Transverse colon (tissue), 4 donors: Measurements from ENCODE around the gene DVL1. TPM values are rescaled to one million over a fixed set of nuclear protein-coding genes. Genes with fewer than 3 reads are reported as not detected.
A peak's percentile ranks its signal among the peaks of the same experiment; 100 is the strongest.

Experiments used
- DNase-seq: peaks from one replicate; pipeline ENCODE4 v3.0.0-alpha.2; 2019
- H3K27ac ChIP-seq, 4 donors: fragments of 200-600 bp; sonication (generic); 2 replicates each; pipeline ENCODE4 v1.5.1; 2016 to 2018; ENCODE audit warnings: inconsistent platforms in 4 of 4
- H3K27me3 ChIP-seq: fragments of 200-600 bp; sonication (generic); 2 replicates; pipeline ENCODE4 v1.5.1; 2017; ENCODE audit warnings: inconsistent platforms
- H3K36me3 ChIP-seq, 4 donors: fragments of 200-600 bp; sonication (generic); 2 replicates each; pipeline ENCODE4 v1.5.1; 2017 to 2019; ENCODE audit warnings: inconsistent platforms in 4 of 4
- H3K4me1 ChIP-seq, 4 donors: fragments of 200-600 bp; sonication (generic); 2 replicates each; pipeline ENCODE4 v1.5.1; 2017 to 2020; ENCODE audit warnings: inconsistent platforms in 4 of 4
- H3K4me3 ChIP-seq, 4 donors: fragments of 200-600 bp; sonication (generic); 1 replicate in 1 of 4; 2 replicates in 3 of 4; pipeline versions ENCODE4 v1.5.1 to v1.6.1; 2017 to 2019; ENCODE audit warnings: inconsistent platforms in 4 of 4
- H3K9me3 ChIP-seq, 2 donors: fragments of 200-600 bp; sonication (generic); 2 replicates each; pipeline ENCODE4 v1.5.1; 2017 to 2019; ENCODE audit warnings: inconsistent platforms in 2 of 2
- CTCF ChIP-seq, 5 experiments: fragments of 200-600 bp in 3 of 5; fragments of 450-650 bp in 2 of 5; sonication (generic) in 3 of 5; IDR thresholded peaks; 1 replicate in 2 of 5; 2 replicates in 3 of 5; pipeline ENCODE4 v1.5.1; 2016 to 2017; ENCODE audit warnings: antibody characterized with exemption in 5 of 5, inconsistent platforms in 3 of 5, mild to moderate bottlenecking in 2 of 5, moderate library complexity in 1 of 5
- EP300 ChIP-seq: sonication (generic); formaldehyde crosslinking; IDR thresholded peaks from one replicate; pipeline ENCODE4 v1.6.1; 2017; ENCODE audit warnings: antibody characterized with exemption, low read depth
- POLR2A ChIP-seq: fragments of 450-650 bp; IDR thresholded peaks from one replicate; pipeline ENCODE4 v1.6.1; 2016; ENCODE audit warnings: antibody characterized with exemption, mild to moderate bottlenecking, moderate library complexity
- POLR2AphosphoS5 ChIP-seq, 3 donors: sonication (generic); formaldehyde crosslinking; IDR thresholded peaks; one replicate each; pipeline ENCODE4 v1.6.1; 2016; ENCODE audit warnings: antibody characterized with exemption in 3 of 3
- WGBS, 2 donors: methylation state at CpG; one replicate each; pipeline ENCODE4 v1.1.5; 2018; ENCODE audit warnings: low coverage in 1 of 2; 5-methylcytosine and 5-hydroxymethylcytosine counted together
- in situ Hi-C, 4 donors: fragments of 200-750 bp; cut with MboI; loops; one replicate each; pipeline versions ENCODE4 v1.15.0 to v1.15.1; 2017; ENCODE audit warnings: low sequenced_read_pairs in 3 of 4, low pct_ligation_motif_present in 1 of 4, low pct_unique_long_range_greater_than_20kb in 1 of 4
- intact Hi-C: fragments of 100-400 bp; cut with DNase I; formaldehyde crosslinking; loops from one replicate; pipeline ENCODE4 v1.15.1; 2023; ENCODE audit warnings: low total_unique reads
- total RNA-seq, 4 donors: library from RNA; depleted of rRNA; stranded (reverse); fragments of >200 nt; gene quantifications; one replicate each; pipeline ENCODE4 v1.1.0, GENCODE V29; 2016

DVL1 gene
- total RNA-seq, 4 donors from 2014 or later: 103 to 182 (median 115) TPM

DNA sequence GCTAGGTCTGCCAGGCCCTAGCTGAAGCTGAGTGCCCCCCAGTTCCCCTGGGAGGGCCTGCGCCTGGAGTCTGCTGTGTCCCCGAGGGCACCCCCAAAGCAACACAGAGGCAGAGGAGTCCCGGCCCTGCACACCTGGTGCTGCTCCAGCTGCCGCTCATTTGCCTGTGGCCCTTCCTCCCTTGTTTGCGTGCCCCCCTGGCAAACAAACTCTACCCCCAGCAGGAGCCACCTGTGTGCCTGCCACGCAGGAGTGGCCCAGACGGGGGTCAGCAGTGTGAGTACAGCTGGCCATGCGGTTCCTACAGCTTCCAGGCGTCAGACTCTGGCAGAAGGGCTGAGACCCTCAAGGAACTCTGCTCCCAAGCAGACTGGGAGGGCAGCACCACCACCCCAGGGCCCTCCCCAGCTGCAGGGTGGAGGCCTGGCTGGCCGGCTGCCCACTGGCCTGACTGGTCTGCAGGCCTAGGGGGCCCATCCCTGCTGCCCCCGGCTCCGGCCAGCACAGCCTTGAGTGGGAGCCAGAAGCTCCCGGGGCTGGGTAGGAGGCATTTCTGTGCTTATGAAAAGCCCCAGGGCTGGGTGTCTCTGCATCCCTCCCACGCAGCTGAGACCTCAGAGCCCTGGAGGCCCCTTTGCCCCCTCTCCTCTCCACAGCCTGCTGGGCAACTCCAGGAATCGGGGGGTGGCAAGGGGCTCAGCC lies 18.7 kb downstream of the DVL1 start:
- Histone ChIP-seq H3K4me3 (no peak overlapping the region), H3K9me3 (no peaks in the 10 kb centered on the region), H3K27ac (peak overlapping the region; percentile 2 to 71 (median 26)), H3K27me3 (peaks cover 12% of the 10 kb centered on the region), H3K36me3 (peaks cover 0 to 6% (median 0%) of the 10 kb centered on the region in 4 donors), H3K4me1 (peaks cover 14 to 27% (median 24%) of the 10 kb centered on the region in 4 donors)
- DNase-seq: peak; percentile 61
- in situ Hi-C loops (no loop called here), intact Hi-C loops (no loop called here)
- WGBS, 2 donors: 56% methylated on average over 13 of the region's 15 CpGs; no CpG with 5 or more reads in 1 of the 2 donors
- no peak for TF ChIP-seq POLR2A
- TF ChIP-seq CTCF (IDR thresholded peaks at IDR 0.05): no peak
- peak in 1 of 3 donors; percentile 17 for TF ChIP-seq POLR2AphosphoS5 (IDR thresholded peaks at IDR 0.05)

DNA sequence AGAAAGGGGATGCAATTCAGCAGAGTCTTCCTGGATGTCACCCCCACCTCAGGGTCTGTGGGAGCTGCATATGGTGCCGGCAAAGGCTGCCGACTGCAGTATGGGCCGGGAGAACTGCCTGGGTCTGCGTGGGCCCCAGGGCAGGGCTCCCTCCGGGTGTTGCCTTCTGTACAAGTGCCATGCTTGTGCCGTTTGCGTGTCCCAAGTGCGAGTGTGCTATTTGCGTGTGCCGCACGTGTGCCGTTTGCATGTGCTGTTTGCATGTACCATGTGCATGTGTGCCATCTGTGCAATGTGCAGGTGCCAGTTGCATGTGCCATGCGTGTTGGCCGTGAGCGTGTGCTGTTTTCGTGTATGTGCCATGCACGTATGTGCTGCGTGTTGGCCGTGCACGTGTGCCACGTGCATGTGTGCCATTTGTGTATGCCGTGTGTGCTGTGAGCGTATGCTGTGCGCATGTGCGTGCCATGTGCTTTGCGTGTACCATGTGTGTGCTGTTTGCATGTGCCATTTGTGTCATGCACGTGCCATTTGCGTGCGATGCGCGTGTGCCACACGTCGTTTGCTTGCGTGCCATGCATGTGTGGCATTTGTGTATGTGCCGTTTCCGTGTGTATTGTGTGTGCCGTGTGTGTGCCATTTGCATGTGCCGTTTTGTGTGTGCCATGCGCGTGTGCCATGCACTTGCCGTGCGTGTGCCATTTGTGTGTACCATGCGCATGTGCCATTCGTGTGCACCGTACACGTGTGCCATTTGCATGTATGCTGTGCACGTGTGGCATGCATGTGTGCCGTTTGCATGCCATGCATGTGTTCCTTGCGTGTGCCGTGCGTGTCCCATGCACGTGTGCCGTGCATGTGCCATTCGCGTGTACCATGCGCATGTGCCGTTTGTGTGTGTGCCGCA lies 19.7 kb downstream of the DVL1 start:
- H3K27ac ChIP-seq: no peak overlapping the region
- no peaks in the 10 kb centered on the region for H3K9me3 ChIP-seq
- H3K4me3 ChIP-seq: no peak overlapping the region
- 93% methylated on average over 56 of the region's 58 CpGs; no CpG with 5 or more reads in 1 of the 2 donors for WGBS, 2 donors
- peaks cover 0 to 6% (median 0%) of the 10 kb centered on the region in 4 donors for H3K36me3 ChIP-seq
- TF ChIP-seq POLR2AphosphoS5 (IDR thresholded peaks at IDR 0.05) (peak in 2 of 3 donors; percentile 43 to 45), POLR2A (no peak), EP300 (no peak)
- intact Hi-C loops (no loop called here), in situ Hi-C loops (no loop called here)
- peaks cover 20 to 33% (median 30%) of the 10 kb centered on the region in 4 donors for H3K4me1 ChIP-seq
- no peak for DNase-seq
- H3K27me3 ChIP-seq: peaks cover 12% of the 10 kb centered on the region

GRCh38 chr1:1328254-1328653 lies 21.0 kb downstream of the DVL1 start:
- in situ Hi-C loops: no loop called here
- 84% methylated on average over 14 of the region's 15 CpGs; no CpG with 5 or more reads in 1 of the 2 donors for WGBS, 2 donors
- TF ChIP-seq CTCF (IDR thresholded peaks at IDR 0.05): no peak
- intact Hi-C loops: no loop called here
- H3K27me3 ChIP-seq: peaks cover 12% of the 10 kb centered on the region
- H3K36me3 ChIP-seq: peaks cover 0 to 6% (median 0%) of the 10 kb centered on the region in 4 donors
- peaks cover 23 to 35% (median 30%) of the 10 kb centered on the region in 4 donors for H3K4me1 ChIP-seq
- DNase-seq: no peak
- H3K4me3 ChIP-seq: no peak overlapping the region
- no peaks in the 10 kb centered on the region for H3K9me3 ChIP-seq
- H3K27ac ChIP-seq: no peak overlapping the region

DNA sequence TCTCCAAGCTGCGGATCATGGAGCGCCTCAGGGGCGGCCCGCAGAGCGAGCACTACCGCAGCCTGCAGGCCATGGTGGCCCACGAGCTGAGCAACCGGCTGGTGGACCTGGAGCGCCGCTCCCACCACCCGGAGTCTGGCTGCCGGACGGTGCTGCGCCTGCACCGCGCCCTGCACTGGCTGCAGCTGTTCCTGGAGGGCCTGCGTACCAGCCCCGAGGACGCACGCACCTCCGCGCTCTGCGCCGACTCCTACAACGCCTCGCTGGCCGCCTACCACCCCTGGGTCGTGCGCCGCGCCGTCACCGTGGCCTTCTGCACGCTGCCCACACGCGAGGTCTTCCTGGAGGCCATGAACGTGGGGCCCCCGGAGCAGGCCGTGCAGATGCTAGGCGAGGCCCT lies 21.9 kb downstream of the DVL1 start:
- TF ChIP-seq EP300 (no peak), CTCF (IDR thresholded peaks at IDR 0.05) (no peak), POLR2AphosphoS5 (IDR thresholded peaks at IDR 0.05) (no peak), POLR2A (no peak)
- intact Hi-C loops (no loop called here), in situ Hi-C loops (no loop called here)
- no peak for DNase-seq
- Histone ChIP-seq H3K36me3 (peaks cover 0 to 6% (median 0%) of the 10 kb centered on the region in 4 donors), H3K27ac (no peak overlapping the region), H3K9me3 (no peaks in the 10 kb centered on the region), H3K4me3 (no peak overlapping the region), H3K27me3 (peaks cover 12% of the 10 kb centered on the region), H3K4me1 (peaks cover 19 to 35% (median 30%) of the 10 kb centered on the region in 4 donors)
- WGBS, 2 donors: 93% methylated on average over 40 of the region's 40 CpGs; no CpG with 5 or more reads in 1 of the 2 donors
